ENCODE results near the gene TGFB3. TPM values are rescaled to one million over a fixed set of nuclear protein-coding genes. Genes with fewer than 3 reads are reported as not detected.

TGFB3 gene
- total RNA-seq, 3 donors from 2014 or later (not counting 1 experiment from before 2014, with no cell fraction given) = 10.6 to 12.8 (median 12.3) TPM

GRCh38 chr14:75952489-75952888, 29.3 kb downstream of the TGFB3 start:
- Mint-ChIP-seq H3K4me1 (no peaks in the 10 kb centered on the region), H3K9me3 (no peaks in the 10 kb centered on the region), H3K27me3 (ENCODE audit: low read depth in 2 of 2) (no peaks in the 10 kb centered on the region), H3K4me3 (no peak overlapping the region), H3K27ac (no peak overlapping the region), H3K36me3 (no peaks in the 10 kb centered on the region)
- Histone ChIP-seq H3K27me3 (ENCODE audit: control insufficient read depth, insufficient read depth, low read length) (no peaks in the 10 kb centered on the region), H3K9me3 (ENCODE audit: control insufficient read depth, insufficient read depth, low read length) (no peaks in the 10 kb centered on the region), H3K27ac (ENCODE audit: low read length) (no peak overlapping the region), H3K36me3 (ENCODE audit: control insufficient read depth, insufficient read depth, low read length) (no peaks in the 10 kb centered on the region), H3K4me1 (ENCODE audit: control insufficient read depth, insufficient read depth, low read length) (no peaks in the 10 kb centered on the region), H3K4me3 (ENCODE audit: low read length) (no peak overlapping the region)
- intact Hi-C loops (cut with micrococcal nuclease) = no loop called here
- no peak for TF ChIP-seq CTCF (IDR thresholded peaks at IDR 0.05)
- no peak for ATAC-seq
- DNase-seq = no peak
- WGBS (ENCODE audit: insufficient coverage) = 97% methylated on average over 2 of the region's 3 CpGs

- no peaks in the 10 kb centered on the region for H3K9me3 Mint-ChIP-seq
- H3K27ac Mint-ChIP-seq = no peak overlapping the region
- no peaks in the 10 kb centered on the region for H3K4me1 ChIP-seq (ENCODE audit: control insufficient read depth, insufficient read depth, low read length)
- no peaks in the 10 kb centered on the region for H3K4me1 Mint-ChIP-seq
- H3K27ac ChIP-seq (ENCODE audit: low read length) = no peak overlapping the region
- no peak for DNase-seq
- no peaks in the 10 kb centered on the region for H3K36me3 Mint-ChIP-seq
- no peaks in the 10 kb centered on the region for H3K36me3 ChIP-seq (ENCODE audit: control insufficient read depth, insufficient read depth, low read length)
- no peak for TF ChIP-seq CTCF (IDR thresholded peaks at IDR 0.05)
- no peak overlapping the region for H3K4me3 Mint-ChIP-seq
- H3K27me3 ChIP-seq (ENCODE audit: control insufficient read depth, insufficient read depth, low read length) = no peaks in the 10 kb centered on the region
- intact Hi-C loops (cut with micrococcal nuclease) = no loop called here
- no peaks in the 10 kb centered on the region for H3K27me3 Mint-ChIP-seq (ENCODE audit: low read depth in 2 of 2)
- no peak overlapping the region for H3K4me3 ChIP-seq (ENCODE audit: low read length)
- no peak for ATAC-seq
- no peaks in the 10 kb centered on the region for H3K9me3 ChIP-seq (ENCODE audit: control insufficient read depth, insufficient read depth, low read length)
- WGBS (ENCODE audit: insufficient coverage) = 98% methylated on average over 5 of the region's 5 CpGs
These were observed 35.0 kb downstream of the TGFB3 start for GRCh38 chr14:75946785-75947184.

DNA sequence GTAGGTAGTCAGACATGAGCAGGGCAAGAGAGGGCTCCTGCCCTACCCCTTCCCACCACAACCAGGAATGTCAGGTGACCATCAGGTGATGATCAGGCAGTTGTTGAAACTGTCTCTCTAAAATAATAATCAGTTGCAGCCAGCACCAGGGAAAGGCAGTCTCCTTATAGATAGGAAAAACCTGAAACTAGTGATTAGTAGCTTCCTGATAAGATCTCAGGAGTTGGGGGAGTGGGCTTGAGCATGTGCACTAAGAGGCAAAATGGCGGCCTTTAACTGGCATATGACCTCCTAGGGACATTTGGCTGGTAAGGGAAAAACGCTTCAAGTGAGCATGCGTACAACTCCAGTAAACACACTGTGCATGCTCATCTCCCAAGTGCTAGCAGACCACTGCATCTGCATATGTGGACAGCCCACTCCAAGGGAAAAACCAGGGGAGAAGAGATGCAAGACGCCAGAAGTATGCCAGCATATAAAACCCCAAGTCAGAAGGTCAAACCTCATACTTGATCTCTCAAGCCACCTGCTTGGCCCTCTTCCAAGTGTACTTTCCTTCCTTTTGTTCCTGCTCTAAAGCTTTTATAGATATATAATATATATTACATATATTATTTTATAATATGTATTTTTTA, 37.1 kb downstream of the TGFB3 start:
- no peaks in the 10 kb centered on the region for H3K27me3 ChIP-seq (ENCODE audit: control insufficient read depth, insufficient read depth, low read length)
- no peaks in the 10 kb centered on the region for H3K9me3 ChIP-seq (ENCODE audit: control insufficient read depth, insufficient read depth, low read length)
- no peaks in the 10 kb centered on the region for H3K4me1 ChIP-seq (ENCODE audit: control insufficient read depth, insufficient read depth, low read length)
- TF ChIP-seq CTCF (IDR thresholded peaks at IDR 0.05) = no peak
- Mint-ChIP-seq H3K4me1 (no peaks in the 10 kb centered on the region), H3K4me3 (no peak overlapping the region), H3K9me3 (no peaks in the 10 kb centered on the region), H3K36me3 (no peaks in the 10 kb centered on the region), H3K27me3 (ENCODE audit: low read depth in 2 of 2) (no peaks in the 10 kb centered on the region), H3K27ac (no peak overlapping the region)
- intact Hi-C loops (cut with micrococcal nuclease) = no loop called here
- H3K27ac ChIP-seq (ENCODE audit: low read length) = no peak overlapping the region
- DNase-seq = no peak
- no peak overlapping the region for H3K4me3 ChIP-seq (ENCODE audit: low read length)
- 85% methylated on average over 4 of the region's 4 CpGs for WGBS (ENCODE audit: insufficient coverage)
- no peaks in the 10 kb centered on the region for H3K36me3 ChIP-seq (ENCODE audit: control insufficient read depth, insufficient read depth, low read length)
- no peak for ATAC-seq

- intact Hi-C loops (cut with micrococcal nuclease) = no loop called here
- Histone ChIP-seq H3K4me3 (ENCODE audit: low read length) (no peak overlapping the region), H3K4me1 (ENCODE audit: control insufficient read depth, insufficient read depth, low read length) (no peaks in the 10 kb centered on the region), H3K9me3 (ENCODE audit: control insufficient read depth, insufficient read depth, low read length) (no peaks in the 10 kb centered on the region), H3K27ac (ENCODE audit: low read length) (no peak overlapping the region), H3K27me3 (ENCODE audit: control insufficient read depth, insufficient read depth, low read length) (no peaks in the 10 kb centered on the region), H3K36me3 (ENCODE audit: control insufficient read depth, insufficient read depth, low read length) (no peaks in the 10 kb centered on the region)
- ATAC-seq = no peak
- H3K27ac Mint-ChIP-seq = no peak overlapping the region
- no peaks in the 10 kb centered on the region for H3K4me1 Mint-ChIP-seq
- no peak overlapping the region for H3K4me3 Mint-ChIP-seq
- no peaks in the 10 kb centered on the region for H3K27me3 Mint-ChIP-seq (ENCODE audit: low read depth in 2 of 2)
- H3K9me3 Mint-ChIP-seq = no peaks in the 10 kb centered on the region
- no peaks in the 10 kb centered on the region for H3K36me3 Mint-ChIP-seq
- no peak for DNase-seq
- 91% methylated on average over 4 of the region's 4 CpGs for WGBS (ENCODE audit: insufficient coverage)
- no peak for TF ChIP-seq CTCF (IDR thresholded peaks at IDR 0.05)
These were observed 40.8 kb downstream of the TGFB3 start for GRCh38 chr14:75941030-75941429.
